ENCODE data around the gene VAMP1.

VAMP1 gene

GRCh38 chr12:6469092-6469491 is 1.4 kb downstream of the VAMP1 start:
- no peaks in the 10 kb centered on the region for H3K9me3 ChIP-seq (ENCODE audit: control insufficient read depth, insufficient read depth, low read depth, low read length)
- CTCF ChIA-PET: interaction anchor here (0.6 to 2.2 kb wide), 6 partner anchors 45 to 480 kb away, joined by 3 to 11 read pairs (median 6); no protein-coding TSS in a partner anchor
- peaks cover 7 to 27% of the 10 kb centered on the region in 2 experiments for H3K36me3 ChIP-seq (ENCODE audit: control insufficient read depth in 2 of 2, insufficient read depth in 1 of 2, low read length in 2 of 2)
- POLR2A ChIA-PET: interaction anchor here (0.6 to 3.5 kb wide), 8 partner anchors 9 to 133 kb away, joined by 6 to 74 read pairs (median 21); partner anchors contain the start of genes GAPDH and MRPL51
- H3K4me1 ChIP-seq (ENCODE audit: control insufficient read depth, insufficient read depth, low read length): peaks cover 2% of the 10 kb centered on the region; the same call in 1 of the 2 replicates
- no peak overlapping the region for H3K27ac ChIP-seq (ENCODE audit: extremely low read depth, low read depth, low read length)
- H3K4me3 ChIP-seq (ENCODE audit: low read depth, low read length): no peak overlapping the region
- TF ChIP-seq ZNF114 (tag by site-specific recombination; IDR thresholded peaks at IDR 0.05): no peak
- no peak for TF ChIP-seq ZNF16 (tag by site-specific recombination; IDR thresholded peaks at IDR 0.05; ENCODE audit: low read depth)
- TF ChIP-seq GLI4 (tag by site-specific recombination; IDR thresholded peaks at IDR 0.05): no peak
- TF ChIP-seq ZNF639 (tag by site-specific recombination; IDR thresholded peaks at IDR 0.05): no peak
- no peak for TF ChIP-seq ZNF266 (tag by site-specific recombination; IDR thresholded peaks at IDR 0.05; ENCODE audit: low read depth)
- TF ChIP-seq ZNF513 (tag by site-specific recombination; IDR thresholded peaks at IDR 0.05): no peak
- TF ChIP-seq SCRT1 (tag by site-specific recombination; IDR thresholded peaks at IDR 0.05; ENCODE audit: borderline replicate concordance): no peak
- TF ChIP-seq, protein P1, sequence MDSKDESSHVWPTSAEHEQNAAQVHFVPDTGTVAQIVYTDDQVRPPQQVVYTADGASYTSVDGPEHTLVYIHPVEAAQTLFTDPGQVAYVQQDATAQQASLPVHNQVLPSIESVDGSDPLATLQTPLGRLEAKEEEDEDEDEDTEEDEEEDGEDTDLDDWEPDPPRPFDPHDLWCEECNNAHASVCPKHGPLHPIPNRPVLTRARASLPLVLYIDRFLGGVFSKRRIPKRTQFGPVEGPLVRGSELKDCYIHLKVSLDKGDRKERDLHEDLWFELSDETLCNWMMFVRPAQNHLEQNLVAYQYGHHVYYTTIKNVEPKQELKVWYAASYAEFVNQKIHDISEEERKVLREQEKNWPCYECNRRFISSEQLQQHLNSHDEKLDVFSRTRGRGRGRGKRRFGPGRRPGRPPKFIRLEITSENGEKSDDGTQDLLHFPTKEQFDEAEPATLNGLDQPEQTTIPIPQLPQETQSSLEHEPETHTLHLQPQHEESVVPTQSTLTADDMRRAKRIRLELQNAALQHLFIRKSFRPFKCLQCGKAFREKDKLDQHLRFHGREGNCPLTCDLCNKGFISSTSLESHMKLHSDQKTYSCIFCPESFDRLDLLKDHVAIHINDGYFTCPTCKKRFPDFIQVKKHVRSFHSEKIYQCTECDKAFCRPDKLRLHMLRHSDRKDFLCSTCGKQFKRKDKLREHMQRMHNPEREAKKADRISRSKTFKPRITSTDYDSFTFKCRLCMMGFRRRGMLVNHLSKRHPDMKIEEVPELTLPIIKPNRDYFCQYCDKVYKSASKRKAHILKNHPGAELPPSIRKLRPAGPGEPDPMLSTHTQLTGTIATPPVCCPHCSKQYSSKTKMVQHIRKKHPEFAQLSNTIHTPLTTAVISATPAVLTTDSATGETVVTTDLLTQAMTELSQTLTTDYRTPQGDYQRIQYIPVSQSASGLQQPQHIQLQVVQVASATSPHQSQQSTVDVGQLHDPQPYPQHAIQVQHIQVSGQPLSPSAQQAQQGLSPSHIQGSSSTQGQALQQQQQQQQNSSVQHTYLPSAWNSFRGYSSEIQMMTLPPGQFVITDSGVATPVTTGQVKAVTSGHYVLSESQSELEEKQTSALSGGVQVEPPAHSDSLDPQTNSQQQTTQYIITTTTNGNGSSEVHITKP (tag by site-specific recombination; IDR thresholded peaks at IDR 0.05): no peak
- no peak for TF ChIP-seq KLF16 (tag by site-specific recombination; IDR thresholded peaks at IDR 0.05)
- no peak for TF ChIP-seq ZNF133 (tag by site-specific recombination; IDR thresholded peaks at IDR 0.05)
- no peak for TF ChIP-seq AEBP2 (tag by site-specific recombination; IDR thresholded peaks at IDR 0.05; ENCODE audit: borderline replicate concordance)

DNA sequence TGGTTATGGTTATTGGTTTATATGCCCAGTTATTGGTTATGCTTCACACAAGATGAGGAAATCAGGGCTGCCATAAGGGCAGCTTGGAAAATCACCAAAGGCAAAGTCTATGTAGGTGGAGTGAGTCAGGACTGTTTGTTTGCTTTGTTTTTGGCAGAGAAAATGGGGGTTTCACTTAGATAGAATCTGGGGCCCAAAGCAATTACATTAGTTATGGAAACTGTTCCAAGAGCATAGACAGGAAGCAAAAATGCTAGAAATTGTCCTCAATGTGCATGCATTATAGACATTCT is 2.2 kb downstream of the VAMP1 start:
- Histone ChIP-seq H3K4me1 (ENCODE audit: control insufficient read depth, insufficient read depth, low read length) (peaks cover 2% of the 10 kb centered on the region; the same call in 1 of the 2 replicates), H3K9me3 (ENCODE audit: control insufficient read depth, insufficient read depth, low read depth, low read length) (no peaks in the 10 kb centered on the region), H3K36me3 (ENCODE audit: control insufficient read depth in 2 of 2, insufficient read depth in 1 of 2, low read length in 2 of 2) (peaks cover 9 to 36% of the 10 kb centered on the region in 2 experiments), H3K27ac (ENCODE audit: extremely low read depth, low read depth, low read length) (no peak overlapping the region), H3K4me3 (ENCODE audit: low read depth, low read length) (no peak overlapping the region)
- CTCF ChIA-PET: interaction anchor here (0.8 to 2.2 kb wide), 4 partner anchors 44 to 479 kb away, joined by 3 to 11 read pairs (median 8); no protein-coding TSS in a partner anchor
- no peak for TF ChIP-seq GFI1B (tag by site-specific recombination; IDR thresholded peaks at IDR 0.05)
- POLR2A ChIA-PET: interaction anchor here (3.4 kb wide), 1 partner anchor 67 kb away, joined by 50 read pairs; the partner anchor contains the start of gene GAPDH
